Motor neuron (in vitro differentiated cells): ENCODE measurements around the gene ACAA1. TPM values are rescaled to one million over a fixed set of nuclear protein-coding genes. Genes with fewer than 3 reads are reported as not detected.

Experiments used
- ATAC-seq, 8 experiments: fragments of 200-7000 bp; cut with Tn5 transposase; replicated peaks in 6 of 8; 2 replicates each; pipeline ENCODE4 v1.8.0; 2021; ENCODE audit warnings: mild to moderate bottlenecking in 8 of 8, moderate library complexity in 8 of 8
- H3K27ac ChIP-seq, 2 donors: fragments of 250-450 bp; sonication (Bioruptor Pico); 2 replicates each; pipeline ENCODE4 v1.9.0; 2021; ENCODE audit warnings: antibody characterized with exemption in 2 of 2, mild to moderate bottlenecking in 2 of 2, moderate library complexity in 1 of 2
- H3K4me1 ChIP-seq, 2 donors: fragments of 250-450 bp; sonication (Bioruptor Pico); replicated peaks in 1 of 2; 2 replicates each; pipeline ENCODE4 v1.6.1; 2021; ENCODE audit warnings: antibody characterized with exemption in 2 of 2, mild to moderate bottlenecking in 2 of 2, moderate library complexity in 1 of 2
- H3K4me3 ChIP-seq, 5 donors: fragments of 250-450 bp; sonication (Bioruptor Pico); 2 replicates each; pipeline ENCODE4 v1.9.0; 2021; ENCODE audit warnings: antibody characterized with exemption in 5 of 5, mild to moderate bottlenecking in 5 of 5, moderate library complexity in 4 of 5
- WGBS, 10 experiments: fragments of 450-650 bp; shearing (Covaris generic); methylation state at CpG; one replicate each; pipeline ENCODE4 v1.0.0; 2022; 5-methylcytosine and 5-hydroxymethylcytosine counted together
- in situ Hi-C, 9 experiments: fragments of 400-800 bp; cut with MboI; loops; one replicate each; pipeline ENCODE4 v1.15.0; 2021; ENCODE audit warnings: low sequenced_read_pairs in 9 of 9, low pct_unique_long_range_greater_than_20kb in 2 of 9; ENCODE audit not compliant: unreplicated experiment in 9 of 9
- total RNA-seq, 8 experiments: library from RNA; unstranded; fragments of 300-600 nt; gene quantifications; 2 replicates each; pipeline versions ENCODE4 v1.2.3 to v1.2.4, GENCODE V29; 2022

The ACAA1 gene
- total RNA-seq, 8 experiments from 2014 or later: 11.3 to 60.3 (median 25.7) TPM

DNA sequence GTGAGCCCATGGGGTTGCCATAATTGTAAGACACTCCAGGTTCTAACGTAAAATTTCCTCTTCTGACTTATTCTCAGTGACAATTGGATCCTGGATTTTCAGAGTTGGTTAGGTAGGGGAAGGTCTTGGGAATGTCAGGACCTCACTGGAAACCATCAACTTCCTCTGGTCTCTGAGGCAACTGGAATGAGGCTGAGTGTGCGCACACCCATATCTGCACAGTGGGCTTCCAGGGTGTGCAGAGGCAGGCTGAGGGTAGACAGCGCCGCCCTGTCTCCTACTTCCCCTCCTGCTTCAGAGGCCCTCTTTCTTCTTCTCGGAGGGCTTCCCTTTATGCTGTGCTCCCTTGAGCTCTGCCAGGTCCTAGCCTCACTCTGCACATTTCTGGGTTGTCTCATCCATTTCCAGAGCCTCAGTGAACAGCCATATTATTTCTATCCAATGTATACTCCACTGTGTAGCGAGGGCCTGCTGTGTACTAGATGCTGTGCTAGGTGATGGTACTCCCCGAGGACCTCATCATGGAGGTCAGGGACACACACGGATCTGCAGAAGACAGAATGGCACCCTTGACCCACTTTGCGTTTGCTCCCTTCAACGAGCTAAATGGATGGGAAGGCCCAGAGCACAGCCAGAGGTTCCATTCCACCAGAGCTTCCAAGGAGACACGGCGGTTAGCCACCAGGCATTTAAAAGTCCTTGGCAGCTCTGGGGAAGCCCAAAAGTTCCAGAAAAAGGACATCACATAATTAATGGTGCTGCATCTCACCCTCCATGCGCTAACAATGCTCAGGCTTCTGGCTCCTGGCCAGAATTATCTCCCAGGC is 18.3 kb downstream of the ACAA1 start:
- no peak overlapping the region for H3K4me3 ChIP-seq
- 60 to 100% (median 94%) methylated on average over 1 to 6 of the region's 13 CpGs; no CpG with 5 or more reads in 5 of the 10 experiments for WGBS, 10 experiments
- in situ Hi-C loops: no loop called here
- no peak overlapping the region for H3K27ac ChIP-seq
- no peak for ATAC-seq
- no peaks in the 10 kb centered on the region for H3K4me1 ChIP-seq

DNA sequence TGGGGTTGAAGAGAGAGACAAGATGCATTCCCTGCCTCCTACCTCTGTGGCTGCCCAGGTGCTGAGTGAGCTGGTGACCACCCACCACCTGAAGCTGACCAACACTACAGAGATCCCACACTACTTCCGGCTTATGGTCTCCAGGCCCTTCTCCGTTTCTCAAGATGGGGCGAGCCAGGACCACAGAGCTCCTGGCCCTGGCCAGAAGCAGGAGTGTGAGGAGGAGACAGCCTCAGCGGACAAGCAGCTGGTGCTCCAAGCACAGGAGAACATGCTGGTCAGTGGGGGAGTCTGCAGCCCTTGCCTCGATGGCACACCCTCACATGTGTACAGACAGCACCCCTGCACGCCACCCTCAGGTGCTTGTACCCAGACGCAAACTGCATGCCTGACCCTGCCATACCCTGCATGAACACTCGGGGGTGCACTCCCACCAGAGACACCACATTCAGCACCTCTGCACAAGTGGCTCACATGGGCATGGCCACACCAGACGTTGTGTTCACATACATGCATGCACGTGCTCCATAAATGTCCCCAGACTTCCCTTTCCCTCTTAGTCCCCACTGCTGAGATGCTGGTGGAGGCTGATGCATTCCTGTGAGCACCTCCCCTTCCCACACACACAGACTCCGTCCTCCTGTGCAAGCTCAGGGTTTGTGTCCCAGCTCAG is 19.0 kb downstream of the ACAA1 start:
- peak; percentile 32 to 81 (median 40) for ATAC-seq
- Histone ChIP-seq H3K27ac (no peak overlapping the region), H3K4me3 (no peak overlapping the region), H3K4me1 (no peaks in the 10 kb centered on the region)
- 59 to 60% methylated on average over 1 to 5 of the region's 11 CpGs; no CpG with 5 or more reads in 8 of the 10 experiments for WGBS, 10 experiments
- in situ Hi-C loops: no loop called here

DNA sequence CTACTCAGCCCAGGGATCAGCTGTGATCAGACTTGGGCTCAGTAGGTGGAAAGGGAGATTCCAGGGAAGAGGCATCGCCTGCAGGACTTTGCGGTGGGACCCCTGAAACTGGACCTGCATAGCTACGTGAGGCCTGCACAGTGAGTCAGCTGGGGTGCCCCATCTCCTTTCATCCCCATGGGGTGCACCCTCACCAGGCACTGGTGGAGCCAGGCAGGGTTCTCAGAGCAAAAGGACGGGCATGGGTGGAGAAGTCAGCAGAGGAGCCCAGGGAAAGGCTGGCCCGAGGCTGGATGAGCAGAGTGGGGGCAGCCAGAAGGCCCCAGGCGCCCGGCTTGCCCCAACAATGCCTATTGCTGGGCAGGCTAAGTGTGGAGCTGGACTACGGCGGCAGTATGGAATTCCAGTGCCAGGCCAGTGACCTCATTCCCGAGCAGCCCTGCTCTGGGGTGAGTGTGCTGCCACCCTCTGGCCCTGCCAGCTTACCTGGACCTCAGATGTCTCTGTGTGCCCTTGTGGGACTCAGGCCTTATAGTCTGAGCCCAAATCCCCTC is 19.7 kb downstream of the ACAA1 start:
- Histone ChIP-seq H3K4me1 (no peaks in the 10 kb centered on the region), H3K4me3 (no peak overlapping the region), H3K27ac (no peak overlapping the region)
- ATAC-seq: peak in 6 of 8 experiments; percentile 3 to 66 (median 26)
- 83 to 86% methylated on average over 1 of the region's 10 CpGs; no CpG with 5 or more reads in 8 of the 10 experiments for WGBS, 10 experiments
- in situ Hi-C loops: no loop called here

DNA sequence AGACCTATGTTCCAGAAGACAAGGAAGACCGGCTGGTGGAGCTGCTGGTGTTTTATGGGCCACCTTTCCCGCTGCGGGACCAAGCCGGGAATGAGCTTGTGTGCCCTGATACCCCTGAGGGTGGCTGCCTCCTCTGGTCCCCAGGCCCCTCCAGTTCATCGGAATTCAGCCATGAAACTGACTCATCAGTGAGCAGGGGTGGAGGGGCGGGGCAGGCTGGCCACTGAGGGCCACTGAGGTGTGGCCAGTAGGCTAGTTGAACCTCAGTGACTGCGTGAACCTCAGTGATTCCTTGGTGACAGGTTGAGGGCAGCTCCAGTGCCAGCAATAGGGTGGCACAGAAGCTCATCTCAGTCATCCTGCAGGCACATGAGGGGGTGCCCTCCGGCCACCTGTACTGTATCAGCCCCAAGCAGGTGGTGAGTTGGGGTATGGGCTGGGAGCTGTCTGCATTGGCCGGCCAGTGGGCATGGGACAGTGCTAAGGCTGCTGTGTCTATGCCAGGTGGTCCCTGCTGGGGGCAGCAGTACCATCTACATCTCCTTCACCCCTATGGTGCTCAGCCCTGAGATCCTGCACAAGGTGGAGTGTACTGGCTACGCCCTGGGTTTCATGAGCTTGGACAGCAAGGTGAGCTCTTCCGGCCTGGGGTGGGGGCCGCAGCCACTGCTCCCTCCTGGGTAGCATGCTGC is 20.3 kb downstream of the ACAA1 start:
- in situ Hi-C loops: no loop called here
- no peaks in the 10 kb centered on the region for H3K4me1 ChIP-seq
- peak in 3 of 8 experiments; percentile 9 to 19 (median 14) for ATAC-seq
- WGBS, 10 experiments: 78 to 100% (median 100%) methylated on average over 1 to 4 of the region's 12 CpGs; no CpG with 5 or more reads in 6 of the 10 experiments
- no peak overlapping the region for H3K27ac ChIP-seq
- H3K4me3 ChIP-seq: no peak overlapping the region

DNA sequence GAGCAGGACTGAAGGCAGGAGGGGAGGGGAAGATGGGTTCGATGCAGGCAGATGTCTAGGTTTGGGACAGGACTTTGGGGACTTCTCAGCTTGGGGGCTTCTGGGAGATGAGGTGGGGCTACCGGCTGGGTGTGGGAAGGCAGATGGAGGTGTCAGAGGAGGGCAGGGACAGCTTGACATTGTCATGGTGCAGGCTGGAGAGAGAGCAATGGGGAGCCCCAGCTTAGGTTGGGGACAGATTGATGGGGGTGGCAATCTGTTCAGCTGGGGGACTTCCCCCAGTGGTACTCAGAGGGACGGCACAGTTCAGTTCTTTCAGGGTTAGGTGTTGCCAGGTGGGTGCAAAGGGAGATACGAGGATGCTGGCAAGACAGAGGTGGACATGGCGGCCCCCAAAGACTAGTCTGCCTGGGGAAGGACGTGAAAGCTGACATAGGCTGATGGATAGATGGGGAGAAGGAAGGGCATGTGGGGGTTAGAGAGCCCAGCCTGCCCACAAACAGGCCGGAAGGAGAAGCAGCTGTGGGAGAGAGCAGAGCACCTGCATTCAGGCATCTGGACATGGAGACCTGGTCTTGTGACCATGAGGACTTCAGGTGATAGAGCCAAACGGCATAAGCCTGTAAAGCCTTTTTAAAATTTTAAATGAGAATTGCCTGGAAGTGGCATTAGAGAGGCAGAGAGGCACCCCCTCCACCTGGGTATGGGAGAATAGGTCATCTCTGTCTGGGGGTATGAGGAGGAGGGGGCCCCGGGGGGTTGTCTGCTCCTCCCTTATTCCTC is 21.1 kb downstream of the ACAA1 start:
- in situ Hi-C loops: no loop called here
- 13 to 82% (median 50%) methylated on average over 1 to 4 of the region's 9 CpGs; no CpG with 5 or more reads in 6 of the 10 experiments for WGBS, 10 experiments

DNA sequence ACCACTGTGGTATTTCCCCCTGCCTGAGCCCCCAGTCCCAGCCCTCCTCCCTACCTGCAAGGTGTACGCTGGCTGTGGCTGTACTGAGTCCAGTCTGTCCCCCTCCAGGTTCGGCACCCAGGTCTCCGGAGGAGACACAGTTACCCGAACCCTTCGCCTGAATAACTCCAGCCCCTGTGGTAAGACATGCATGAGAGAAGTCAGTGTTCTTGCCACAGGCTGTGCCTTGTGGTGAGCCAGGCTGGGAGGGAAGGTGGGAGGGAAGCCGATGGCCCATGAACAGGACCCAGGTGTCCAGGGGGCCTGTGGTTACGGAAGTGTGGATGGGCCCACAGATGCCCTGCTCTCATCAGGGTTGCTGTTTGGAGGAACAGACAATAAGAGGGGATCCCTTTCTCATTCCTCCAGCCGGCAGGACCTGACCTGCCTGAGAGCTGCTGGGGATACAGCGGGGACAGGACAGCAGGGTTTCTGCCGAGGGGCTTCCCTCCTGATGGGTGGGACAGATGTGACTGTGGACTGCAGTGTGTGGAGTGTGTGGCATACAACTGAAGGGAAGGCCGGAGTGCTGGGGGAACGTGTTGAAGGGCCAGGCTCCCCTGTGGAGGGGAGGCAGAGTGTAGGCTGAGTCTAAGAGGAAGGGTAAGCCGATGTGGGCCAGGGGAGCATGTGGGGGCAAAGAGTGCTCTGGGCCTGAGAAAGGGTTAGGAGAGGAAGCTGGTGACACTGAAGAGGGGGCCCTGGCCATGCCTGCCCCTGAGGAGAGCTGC is 21.9 kb downstream of the ACAA1 start:
- no peak overlapping the region for H3K4me3 ChIP-seq
- H3K4me1 ChIP-seq: no peaks in the 10 kb centered on the region
- in situ Hi-C loops: no loop called here
- no peak for ATAC-seq
- WGBS, 10 experiments: 57 to 100% (median 81%) methylated on average over 1 to 11 of the region's 13 CpGs; no CpG with 5 or more reads in 5 of the 10 experiments
- H3K27ac ChIP-seq: no peak overlapping the region

More for the DNA sequence above, 21.1 kb downstream of the ACAA1 start:
- no peaks in the 10 kb centered on the region for H3K4me1 ChIP-seq
- ATAC-seq: no peak
- H3K4me3 ChIP-seq: no peak overlapping the region
- H3K27ac ChIP-seq: no peak overlapping the region

DNA sequence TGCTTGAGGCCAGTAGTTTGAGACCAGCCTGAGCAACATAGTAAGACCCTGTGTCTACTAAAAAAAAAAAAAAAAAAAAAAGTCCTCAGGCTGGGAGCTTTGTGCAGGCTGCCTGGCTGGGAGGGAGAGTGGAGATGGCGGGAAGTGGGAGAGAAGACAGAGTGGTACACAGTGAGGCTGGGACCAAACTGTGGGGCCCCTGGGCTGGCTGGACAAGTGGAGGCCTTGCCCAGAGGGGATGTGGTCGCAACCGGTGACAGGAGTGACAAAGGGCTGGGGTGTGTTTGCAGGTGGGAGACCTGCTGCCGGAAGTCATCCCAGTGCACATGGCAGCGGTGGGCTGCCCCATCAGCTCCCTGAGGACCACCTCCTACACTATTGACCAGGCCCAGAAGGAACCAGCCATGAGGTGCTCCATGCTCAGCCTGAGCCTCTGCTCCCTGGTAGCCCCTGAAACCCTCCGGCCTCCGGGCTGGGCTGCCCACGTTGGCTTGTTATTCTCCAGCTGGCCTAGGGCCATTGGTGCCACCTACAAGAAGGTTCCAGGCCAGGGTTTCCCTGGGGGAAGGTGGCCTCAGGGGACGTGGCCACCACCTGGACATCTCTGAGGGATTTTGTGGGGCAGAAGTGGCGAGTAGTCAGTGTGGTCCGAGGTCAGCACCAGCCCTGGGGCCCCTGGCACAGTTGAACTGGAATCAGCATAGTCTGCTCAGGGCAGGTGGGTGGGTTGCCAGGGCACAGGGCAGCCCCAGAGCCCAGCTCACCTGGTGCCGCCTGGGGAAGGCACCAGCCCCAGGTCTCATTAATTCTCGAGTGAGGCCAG is 22.7 kb downstream of the ACAA1 start:
- ATAC-seq: no peak
- in situ Hi-C loops: no loop called here

DNA sequence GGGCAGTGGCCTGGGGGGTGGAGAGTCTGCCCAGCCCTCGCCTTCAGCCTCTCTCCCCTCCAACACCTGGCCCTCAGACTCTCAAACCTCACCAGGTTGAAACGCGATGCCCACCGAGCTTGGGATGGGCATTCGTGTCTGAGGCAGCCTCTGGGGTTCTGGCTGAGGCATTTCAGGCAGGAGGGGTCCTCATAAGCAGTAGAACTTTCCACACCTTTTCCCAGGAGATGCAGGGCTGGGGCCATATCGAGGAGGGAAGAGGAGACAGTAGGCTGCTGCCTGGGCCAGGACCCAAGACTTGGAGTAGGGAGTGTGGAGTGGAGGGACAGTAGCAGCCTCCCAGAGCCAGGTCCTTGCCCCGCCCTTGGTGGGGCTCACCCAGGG is 24.6 kb downstream of the ACAA1 start:
- H3K4me1 ChIP-seq: no peaks in the 10 kb centered on the region
- in situ Hi-C loops: no loop called here
- no peak for ATAC-seq
- H3K27ac ChIP-seq: no peak overlapping the region
- WGBS, 10 experiments: 57 to 80% (median 73%) methylated on average over 1 to 5 of the region's 7 CpGs; no CpG with 5 or more reads in 7 of the 10 experiments
- H3K4me3 ChIP-seq: no peak overlapping the region

More for the DNA sequence above, 22.7 kb downstream of the ACAA1 start:
- H3K4me1 ChIP-seq: no peaks in the 10 kb centered on the region
- no peak overlapping the region for H3K27ac ChIP-seq
- 83 to 96% (median 90%) methylated on average over 1 to 7 of the region's 13 CpGs; no CpG with 5 or more reads in 5 of the 10 experiments for WGBS, 10 experiments
- H3K4me3 ChIP-seq: no peak overlapping the region

DNA sequence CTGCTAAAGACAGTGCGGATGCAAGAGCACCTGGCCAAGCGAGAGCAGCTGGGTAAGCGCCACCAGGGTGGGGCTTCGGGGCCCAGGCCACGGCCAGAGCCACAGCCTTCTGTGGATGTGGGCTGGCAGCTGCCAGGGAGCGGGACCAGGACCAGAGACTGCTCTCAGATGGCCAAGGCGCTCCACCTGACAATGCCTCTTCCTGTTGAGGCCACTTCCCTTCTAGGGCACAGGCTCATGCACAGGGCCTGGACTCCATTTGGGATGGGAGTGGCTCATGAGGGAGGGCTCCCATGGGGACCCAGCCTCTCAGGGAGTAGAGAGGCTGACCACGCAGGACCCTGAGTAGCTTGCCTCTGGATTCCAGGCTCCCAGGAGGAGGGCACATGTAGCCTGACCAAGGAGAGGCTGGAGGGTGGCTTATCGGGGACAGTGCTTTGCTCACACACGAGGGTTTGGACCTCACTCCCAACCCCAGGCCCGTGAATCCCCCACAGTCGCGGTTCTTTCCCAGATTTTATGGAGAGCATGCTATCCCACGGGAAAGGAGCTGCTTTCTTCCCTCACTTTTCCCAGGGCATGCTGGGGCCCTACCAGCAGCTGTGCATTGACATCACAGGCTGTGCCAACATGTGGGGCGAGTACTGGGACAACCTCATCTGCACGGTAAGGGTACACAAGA is 25.1 kb downstream of the ACAA1 start:
- Histone ChIP-seq H3K27ac (no peak overlapping the region), H3K4me3 (no peak overlapping the region), H3K4me1 (no peaks in the 10 kb centered on the region)
- in situ Hi-C loops: no loop called here
- WGBS, 10 experiments: 73 to 93% (median 86%) methylated on average over 1 to 3 of the region's 16 CpGs; no CpG with 5 or more reads in 6 of the 10 experiments
- no peak for ATAC-seq

DNA sequence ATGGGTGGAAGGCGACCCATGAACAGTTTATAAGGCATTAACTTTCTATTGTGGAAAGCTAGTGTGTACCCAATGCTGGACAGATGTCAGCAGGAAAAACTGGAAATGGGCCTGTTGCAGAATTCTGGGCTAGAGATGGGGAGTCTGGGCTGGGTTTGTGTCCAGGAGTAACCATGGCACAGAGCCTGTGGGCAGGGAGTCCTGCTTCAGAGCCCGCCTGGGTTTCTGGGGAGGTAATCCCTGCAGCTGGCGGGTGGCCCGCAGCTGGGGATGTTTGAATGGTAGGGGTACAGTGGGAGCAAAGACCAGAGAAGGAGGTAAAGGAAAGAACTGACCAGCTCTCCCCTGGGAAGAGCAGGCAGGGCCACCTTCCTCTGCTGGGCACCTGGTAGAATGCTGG is 25.7 kb downstream of the ACAA1 start:
- 94 to 100% (median 100%) methylated on average over 1 to 3 of the region's 4 CpGs; no CpG with 5 or more reads in 7 of the 10 experiments for WGBS, 10 experiments
- in situ Hi-C loops: no loop called here
- ATAC-seq: no peak

More for the DNA sequence above, 25.7 kb downstream of the ACAA1 start:
- Histone ChIP-seq H3K4me1 (no peaks in the 10 kb centered on the region), H3K27ac (no peak overlapping the region), H3K4me3 (no peak overlapping the region)
